Measurements from ENCODE around the gene C2CD3. TPM values are rescaled to one million over a fixed set of nuclear protein-coding genes. Genes with fewer than 3 reads are reported as not detected.

The C2CD3 gene
- total and polyA plus RNA-seq, 2 donors: 12.2 to 13.6 TPM

GRCh38 chr11:74196781-74197486 is 26.1 kb upstream of the C2CD3 start:
- Histone ChIP-seq H3K4me1 (ENCODE audit: control insufficient read depth in 2 of 2, insufficient read depth in 2 of 2, low read length in 2 of 2) (no peaks in the 10 kb centered on the region), H3K9me3 (ENCODE audit: control insufficient read depth in 2 of 2, insufficient read depth in 1 of 2, low read length in 1 of 2) (peaks cover 0 to 4% of the 10 kb centered on the region in 2 donors), H3K27me3 (ENCODE audit: control insufficient read depth in 2 of 2, insufficient read depth in 1 of 2, low read length in 1 of 2) (no peaks in the 10 kb centered on the region), H3K36me3 (ENCODE audit: control insufficient read depth in 2 of 2, insufficient read depth in 2 of 2, low read length in 1 of 2) (peaks cover 0 to 3% of the 10 kb centered on the region in 2 donors), H3K27ac (ENCODE audit: low read depth in 1 of 2, low read length in 1 of 2) (no peak overlapping the region), H3K4me3 (ENCODE audit: low read length in 2 of 2) (no peak overlapping the region)
- 97% methylated on average over 2 of the region's 2 CpGs for WGBS
- no peak for DNase-seq (ENCODE audit: low read depth in 6 of 9, low spot score in 9 of 9)

- DNase-seq (ENCODE audit: low read depth in 6 of 9, low spot score in 9 of 9): no peak
- H3K27me3 ChIP-seq (ENCODE audit: control insufficient read depth in 2 of 2, insufficient read depth in 1 of 2, low read length in 1 of 2): no peaks in the 10 kb centered on the region
- no peaks in the 10 kb centered on the region for H3K4me1 ChIP-seq (ENCODE audit: control insufficient read depth in 2 of 2, insufficient read depth in 2 of 2, low read length in 2 of 2)
- no peak overlapping the region for H3K27ac ChIP-seq (ENCODE audit: low read depth in 1 of 2, low read length in 1 of 2)
- peaks cover under 1 to 6% of the 10 kb centered on the region in 2 donors for H3K9me3 ChIP-seq (ENCODE audit: control insufficient read depth in 2 of 2, insufficient read depth in 1 of 2, low read length in 1 of 2)
- no peak overlapping the region for H3K4me3 ChIP-seq (ENCODE audit: low read length in 2 of 2)
- H3K36me3 ChIP-seq (ENCODE audit: control insufficient read depth in 2 of 2, insufficient read depth in 2 of 2, low read length in 1 of 2): peaks cover 5 to 7% of the 10 kb centered on the region in 2 donors
These were observed 25.0 kb upstream of the C2CD3 start for GRCh38 chr11:74195828-74196227.

GRCh38 chr11:74185695-74186094 is 14.9 kb upstream of the C2CD3 start:
- Histone ChIP-seq H3K9me3 (ENCODE audit: control insufficient read depth in 2 of 2, insufficient read depth in 1 of 2, low read length in 1 of 2) (no peaks in the 10 kb centered on the region), H3K4me3 (ENCODE audit: low read length in 2 of 2) (no peak overlapping the region), H3K27me3 (ENCODE audit: control insufficient read depth in 2 of 2, insufficient read depth in 1 of 2, low read length in 1 of 2) (no peaks in the 10 kb centered on the region), H3K4me1 (ENCODE audit: control insufficient read depth in 2 of 2, insufficient read depth in 2 of 2, low read length in 2 of 2) (no peaks in the 10 kb centered on the region), H3K36me3 (ENCODE audit: control insufficient read depth in 2 of 2, insufficient read depth in 2 of 2, low read length in 1 of 2) (peaks cover under 1 to 4% of the 10 kb centered on the region in 2 donors), H3K27ac (ENCODE audit: low read depth in 1 of 2, low read length in 1 of 2) (no peak overlapping the region)
- WGBS: 95% methylated on average over 2 of the region's 2 CpGs
- DNase-seq (ENCODE audit: low read depth in 6 of 9, low spot score in 9 of 9): no peak

DNA sequence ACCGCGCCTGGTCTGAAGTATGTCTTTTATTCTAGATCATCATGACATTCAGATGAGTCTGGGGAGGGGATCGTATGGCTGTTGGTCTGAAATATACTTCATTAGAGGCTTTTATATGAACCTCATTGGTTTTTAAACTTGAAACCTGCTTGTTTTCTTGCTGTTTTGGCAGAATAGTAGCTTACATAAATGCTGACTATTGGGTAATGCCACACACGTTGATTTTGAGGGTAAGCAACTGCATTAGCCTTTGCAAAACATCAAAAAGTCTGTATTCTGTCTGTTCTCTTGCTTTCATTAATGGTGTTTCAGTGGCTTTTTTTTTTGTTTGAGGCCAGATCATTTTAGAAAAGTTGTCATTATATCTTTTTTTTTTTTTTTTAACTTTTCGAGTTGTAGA is 14.5 kb upstream of the C2CD3 start:
- H3K4me1 ChIP-seq (ENCODE audit: control insufficient read depth in 2 of 2, insufficient read depth in 2 of 2, low read length in 2 of 2): no peaks in the 10 kb centered on the region
- H3K36me3 ChIP-seq (ENCODE audit: control insufficient read depth in 2 of 2, insufficient read depth in 2 of 2, low read length in 1 of 2): no peaks in the 10 kb centered on the region
- H3K4me3 ChIP-seq (ENCODE audit: low read length in 2 of 2): no peak overlapping the region
- no peak for DNase-seq (ENCODE audit: low read depth in 6 of 9, low spot score in 9 of 9)
- 94% methylated on average over 5 of the region's 5 CpGs for WGBS
- H3K27ac ChIP-seq (ENCODE audit: low read depth in 1 of 2, low read length in 1 of 2): no peak overlapping the region
- no peaks in the 10 kb centered on the region for H3K9me3 ChIP-seq (ENCODE audit: control insufficient read depth in 2 of 2, insufficient read depth in 1 of 2, low read length in 1 of 2)
- no peaks in the 10 kb centered on the region for H3K27me3 ChIP-seq (ENCODE audit: control insufficient read depth in 2 of 2, insufficient read depth in 1 of 2, low read length in 1 of 2)

- no peaks in the 10 kb centered on the region for H3K9me3 ChIP-seq (ENCODE audit: control insufficient read depth in 2 of 2, insufficient read depth in 1 of 2, low read length in 1 of 2)
- no peak for DNase-seq (ENCODE audit: low read depth in 6 of 9, low spot score in 9 of 9)
- 97% methylated on average over 4 of the region's 4 CpGs for whole genome bisulfite sequencing
These were observed 11.8 kb upstream of the C2CD3 start for GRCh38 chr11:74182635-74183034.

GRCh38 chr11:74179234-74180052 is 8.6 kb upstream of the C2CD3 start:
- Histone ChIP-seq H3K27ac (ENCODE audit: low read depth in 1 of 2, low read length in 1 of 2) (no peak overlapping the region), H3K4me1 (ENCODE audit: control insufficient read depth in 2 of 2, insufficient read depth in 2 of 2, low read length in 2 of 2) (no peaks in the 10 kb centered on the region), H3K4me3 (ENCODE audit: low read length in 2 of 2) (no peak overlapping the region), H3K27me3 (ENCODE audit: control insufficient read depth in 2 of 2, insufficient read depth in 1 of 2, low read length in 1 of 2) (no peaks in the 10 kb centered on the region), H3K9me3 (ENCODE audit: control insufficient read depth in 2 of 2, insufficient read depth in 1 of 2, low read length in 1 of 2) (no peaks in the 10 kb centered on the region), H3K36me3 (ENCODE audit: control insufficient read depth in 2 of 2, insufficient read depth in 2 of 2, low read length in 1 of 2) (no peaks in the 10 kb centered on the region)
- 85% methylated on average over 7 of the region's 7 CpGs for WGBS
- DNase-seq (ENCODE audit: low read depth in 6 of 9, low spot score in 9 of 9): no peak

More at GRCh38 chr11:74182635-74183034, 11.8 kb upstream of the C2CD3 start:
- H3K4me3 ChIP-seq (ENCODE audit: low read length in 2 of 2): no peak overlapping the region
- no peaks in the 10 kb centered on the region for H3K4me1 ChIP-seq (ENCODE audit: control insufficient read depth in 2 of 2, insufficient read depth in 2 of 2, low read length in 2 of 2)
- no peaks in the 10 kb centered on the region for H3K27me3 ChIP-seq (ENCODE audit: control insufficient read depth in 2 of 2, insufficient read depth in 1 of 2, low read length in 1 of 2)
- no peaks in the 10 kb centered on the region for H3K36me3 ChIP-seq (ENCODE audit: control insufficient read depth in 2 of 2, insufficient read depth in 2 of 2, low read length in 1 of 2)
- H3K27ac ChIP-seq (ENCODE audit: low read depth in 1 of 2, low read length in 1 of 2): no peak overlapping the region

DNA sequence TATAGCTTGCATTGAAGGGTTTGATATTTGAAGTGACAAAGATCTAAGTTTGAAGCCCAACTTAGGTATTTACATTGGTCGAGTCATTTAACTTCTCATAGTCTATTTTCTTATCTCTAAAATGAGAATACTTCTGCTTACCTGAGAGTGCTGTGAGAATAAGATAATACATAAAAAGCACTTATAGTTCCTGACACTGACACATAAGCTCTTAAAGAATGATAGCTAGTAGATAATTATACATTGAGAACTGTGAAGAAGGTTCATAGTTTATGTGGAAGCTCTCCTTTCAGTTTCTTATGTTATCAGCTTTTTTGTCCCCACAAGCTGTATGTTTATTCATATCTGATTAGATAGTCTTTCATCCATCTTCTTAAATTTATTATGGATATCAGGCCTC is 5.1 kb upstream of the C2CD3 start:
- no peak overlapping the region for H3K27ac ChIP-seq (ENCODE audit: low read depth in 1 of 2, low read length in 1 of 2)
- H3K9me3 ChIP-seq (ENCODE audit: control insufficient read depth in 2 of 2, insufficient read depth in 1 of 2, low read length in 1 of 2): no peaks in the 10 kb centered on the region
- H3K4me3 ChIP-seq (ENCODE audit: low read length in 2 of 2): no peak overlapping the region
- DNase-seq (ENCODE audit: low read depth in 6 of 9, low spot score in 9 of 9): no peak
- H3K36me3 ChIP-seq (ENCODE audit: control insufficient read depth in 2 of 2, insufficient read depth in 2 of 2, low read length in 1 of 2): no peaks in the 10 kb centered on the region
- peaks cover 9 to 12% of the 10 kb centered on the region in 2 donors for H3K4me1 ChIP-seq (ENCODE audit: control insufficient read depth in 2 of 2, insufficient read depth in 2 of 2, low read length in 2 of 2)
- no peaks in the 10 kb centered on the region for H3K27me3 ChIP-seq (ENCODE audit: control insufficient read depth in 2 of 2, insufficient read depth in 1 of 2, low read length in 1 of 2)
- 99% methylated on average over 1 of the region's 1 CpG for WGBS

- Histone ChIP-seq H3K36me3 (ENCODE audit: control insufficient read depth in 2 of 2, insufficient read depth in 2 of 2, low read length in 1 of 2) (peaks cover 0 to 10% of the 10 kb centered on the region in 2 donors), H3K4me3 (ENCODE audit: low read length in 2 of 2) (peak overlapping the region; percentile 86 to 94), H3K27ac (ENCODE audit: low read depth in 1 of 2, low read length in 1 of 2) (no peak overlapping the region), H3K9me3 (ENCODE audit: control insufficient read depth in 2 of 2, insufficient read depth in 1 of 2, low read length in 1 of 2) (no peaks in the 10 kb centered on the region), H3K4me1 (ENCODE audit: control insufficient read depth in 2 of 2, insufficient read depth in 2 of 2, low read length in 2 of 2) (peaks cover 17 to 18% of the 10 kb centered on the region in 2 donors), H3K27me3 (ENCODE audit: control insufficient read depth in 2 of 2, insufficient read depth in 1 of 2, low read length in 1 of 2) (no peaks in the 10 kb centered on the region)
- WGBS: 46% methylated on average over 5 of the region's 5 CpGs
- peak in 1 of 9 donors; percentile 3 for DNase-seq (ENCODE audit: low read depth in 6 of 9, low spot score in 9 of 9)
These were observed 1.2 kb upstream of the C2CD3 start for GRCh38 chr11:74171997-74172396.

DNA sequence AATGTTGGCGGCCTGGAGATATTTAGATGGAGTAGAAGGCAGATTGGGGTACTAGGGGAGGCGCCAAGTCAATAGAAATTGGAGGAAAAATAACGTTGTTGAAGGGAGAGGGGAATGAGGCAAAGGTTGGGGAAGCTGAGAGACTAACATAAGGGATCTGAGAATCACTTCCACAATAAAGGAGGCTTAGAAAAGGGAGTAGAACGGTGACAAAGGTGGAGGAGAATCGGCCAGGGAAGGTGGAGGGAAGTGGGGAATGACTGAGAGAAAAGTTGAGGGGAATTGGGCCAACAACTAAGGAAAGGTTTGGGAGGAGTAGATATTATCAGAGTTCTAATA is 797 bp upstream of the C2CD3 start:
- Histone ChIP-seq H3K27ac (ENCODE audit: low read depth in 1 of 2, low read length in 1 of 2) (peak overlapping the region; percentile 91 to 95), H3K4me1 (ENCODE audit: control insufficient read depth in 2 of 2, insufficient read depth in 2 of 2, low read length in 2 of 2) (peaks cover 17 to 18% of the 10 kb centered on the region in 2 donors), H3K36me3 (ENCODE audit: control insufficient read depth in 2 of 2, insufficient read depth in 2 of 2, low read length in 1 of 2) (peaks cover 0 to 14% of the 10 kb centered on the region in 2 donors), H3K4me3 (ENCODE audit: low read length in 2 of 2) (peak overlapping the region; percentile 86 to 94), H3K27me3 (ENCODE audit: control insufficient read depth in 2 of 2, insufficient read depth in 1 of 2, low read length in 1 of 2) (no peaks in the 10 kb centered on the region), H3K9me3 (ENCODE audit: control insufficient read depth in 2 of 2, insufficient read depth in 1 of 2, low read length in 1 of 2) (no peaks in the 10 kb centered on the region)
- WGBS: 2% methylated on average over 5 of the region's 5 CpGs
- DNase-seq (ENCODE audit: low read depth in 6 of 9, low spot score in 9 of 9): no peak
